Measurements from ENCODE around the gene NDUFAF3. TPM values are rescaled to one million over a fixed set of nuclear protein-coding genes. Genes with fewer than 3 reads are reported as not detected.

Gene NDUFAF3
- total and polyA plus RNA-seq, 10 of the 15 experiments (the other 5 are each of a cell fraction or from before 2014, with no cell fraction given) = 25.4 to 228 (median 63.9) TPM

- peak; percentile 48; the same call in 1 of the 2 replicates for TF ChIP-seq USF2 (IDR thresholded peaks at IDR 0.05; ENCODE audit: borderline replicate concordance, low read depth, low read length)
- TF ChIP-seq RAD21 (IDR thresholded peaks at IDR 0.05; ENCODE audit: insufficient read depth, low read depth, low read length) = no peak
- TF ChIP-seq NFIC (IDR thresholded peaks at IDR 0.05; ENCODE audit: low read depth, low read length) = no peak
These were observed 31.1 kb upstream of the NDUFAF3 start (continued) for GRCh38 chr3:48990636-48991469.

- Histone ChIP-seq H3K27ac (ENCODE audit: control insufficient read depth, insufficient read depth) (no peak overlapping the region), H3K27me3 (replicated peaks in 1 of 2; ENCODE audit: control insufficient read depth in 2 of 2, insufficient read depth in 2 of 2, low read length in 1 of 2) (no peaks in the 10 kb centered on the region), H3K36me3 (ENCODE audit: control insufficient read depth in 2 of 2, insufficient read depth in 2 of 2, low read length in 1 of 2) (no peaks in the 10 kb centered on the region), H3K4me3 (peak overlapping the region; percentile 93; the same call in 1 of the 2 replicates), H3K4me1 (ENCODE audit: control insufficient read depth, insufficient read depth, low read length) (peaks cover 19% of the 10 kb centered on the region), H3K9ac (ENCODE audit: control insufficient read depth, insufficient read depth, low read length) (no peak overlapping the region), H3K79me2 (ENCODE audit: control insufficient read depth, insufficient read depth, low read length) (peaks cover 28% of the 10 kb centered on the region), H3K4me2 (ENCODE audit: control insufficient read depth, insufficient read depth) (peak overlapping the region; percentile 81), H2AFZ (ENCODE audit: control insufficient read depth, low read depth, low read length) (no peak overlapping the region), H3K9me3 (replicated peaks; ENCODE audit: control insufficient read depth, insufficient read depth, low read length) (no peaks in the 10 kb centered on the region), H4K20me1 (ENCODE audit: control insufficient read depth, insufficient read depth) (no peaks in the 10 kb centered on the region)
- DNase-seq (ENCODE audit: low read depth, low spot score) = no peak
- 70% methylated on average over 5 of the region's 5 CpGs for WGBS (ENCODE audit: insufficient coverage, insufficient replicate concordance, low lambda C conversion rate, missing lambda C conversion rate)
- in situ Hi-C loops (cut with MboI) = no loop called here
- ChIA-PET POLR2A (interaction anchor here (0.5 to 6.6 kb wide), 11 partner anchors 11 to 1043 kb away, joined by 3 to 67 read pairs (median 7); partner anchors contain the start of genes IMPDH2, NDUFAF3, QRICH1 and WDR6), CTCF (interaction anchor here (0.8 to 5.8 kb wide), 6 partner anchors 15 to 252 kb away, joined by 3 to 123 read pairs (median 13); partner anchors contain the start of genes IMPDH2, NDUFAF3, QRICH1 and WDR6), RAD21 (ENCODE audit: unreplicated experiment) (interaction anchor here (0.6 to 2.1 kb wide), 6 partner anchors 8 to 165 kb away, joined by 3 to 22 read pairs (median 4); partner anchors contain the start of genes NDUFAF3 and WDR6), SMC1A (ENCODE audit: uncharacterized antibody, unreplicated experiment) (interaction anchor here (1.0 to 6.1 kb wide), 3 partner anchors 16 to 100 kb away, joined by 3 to 57 read pairs (median 5); partner anchors contain the start of genes IMPDH2 and WDR6)
- no peak for FAIRE-seq
- no peak for ATAC-seq
- TSS peak; percentile 57 for BruUV-seq (replicated peaks)
- intact Hi-C loops (cut with micrococcal nuclease; ENCODE audit: unreplicated experiment) = loop anchor here (2.0 kb wide), 2 partner anchors 15 to 29 kb away; partner anchors contain the start of gene WDR6
- TF ChIP-seq E2F8 (IDR thresholded peaks at IDR 0.05; ENCODE audit: low read depth, partially characterized antibody) = no peak
- no peak for TF ChIP-seq PAX5 (IDR thresholded peaks at IDR 0.05; ENCODE audit: borderline replicate concordance, low read depth, low read length)
- no peak for TF ChIP-seq E2F4 (IDR thresholded peaks at IDR 0.05; ENCODE audit: low read depth, low read length)
- TF ChIP-seq CTCF (IDR thresholded peaks at IDR 0.05 in 2 of 3, conservative IDR thresholded peaks at IDR 0.05 in 1 of 3; ENCODE audit: control insufficient read depth in 2 of 3, extremely low read depth in 1 of 3, insufficient read depth in 1 of 3, low read depth in 3 of 3, low read length in 3 of 3) = no peak
- no peak for TF ChIP-seq FOXM1 (IDR thresholded peaks at IDR 0.05; ENCODE audit: low read depth, low read length)
- TF ChIP-seq GABPA (IDR thresholded peaks at IDR 0.05; ENCODE audit: low read depth) = no peak
- TF ChIP-seq MXI1 (IDR thresholded peaks at IDR 0.05; ENCODE audit: low read depth, low read length) = no peak
- TF ChIP-seq ZNF217 (IDR thresholded peaks at IDR 0.05) = no peak
- TF ChIP-seq MEF2A (IDR thresholded peaks at IDR 0.05; ENCODE audit: insufficient read depth, low read depth, low read length) = no peak
These were observed 29.9 kb upstream of the NDUFAF3 start for GRCh38 chr3:48991851-48992545.

Data from GM12878 (cell line).